Epithelial cell of esophagus (primary cell): Measurements from ENCODE around the gene GULP1.
A peak's percentile ranks its signal among the peaks of the same experiment; 100 is the strongest.
"Not testable (repeated sequence)": the region's sequence is repeated elsewhere in the genome, so short reads cannot be mapped to it uniquely, and the experiment has no call there.

ENCODE experiments used
- DNase-seq: peaks from one replicate; pipeline ENCODE4 v3.0.0; 2010; ENCODE audit warnings: low read depth
- H3K4me3 ChIP-seq: 2 replicates; pipeline ENCODE4 v1.5.1; 2011; ENCODE audit warnings: mild to moderate bottlenecking, low read length, control low read depth
- TF ChIP-seq, protein P1 (sequence below): IDR thresholded peaks from 2 replicates; pipeline ENCODE4 v1.5.1; 2011; ENCODE audit warnings: low read depth, mild to moderate bottlenecking, low read length, control low read depth, inconsistent platforms; ENCODE audit not compliant: insufficient read depth; ENCODE audit errors: missing control alignments

Gene GULP1

DNA sequence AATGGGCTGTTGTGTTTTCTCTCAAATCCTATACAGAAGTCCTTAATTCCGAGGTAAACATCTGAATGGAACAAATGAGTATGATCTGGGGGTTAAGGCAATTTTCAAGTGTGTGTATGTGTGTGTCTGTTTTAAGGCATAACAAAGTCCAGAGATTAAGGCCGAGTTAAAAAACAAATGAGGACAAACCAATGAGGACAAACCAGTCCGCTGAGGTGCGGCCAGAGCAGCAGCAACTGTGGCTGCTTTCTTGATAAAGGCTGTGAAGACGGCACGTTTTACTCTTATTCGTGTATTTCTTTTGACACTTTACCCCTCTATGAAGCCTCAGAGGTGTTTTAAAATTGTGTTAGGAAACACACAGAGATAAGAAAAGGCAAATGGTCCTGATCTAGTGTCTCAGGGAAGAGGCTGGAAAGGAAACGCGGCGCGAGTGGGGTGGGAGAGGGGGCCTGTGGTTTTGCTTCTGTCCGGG lies 495 bp upstream of the GULP1 start:
- DNase-seq = no peak
- TF ChIP-seq, protein P1, sequence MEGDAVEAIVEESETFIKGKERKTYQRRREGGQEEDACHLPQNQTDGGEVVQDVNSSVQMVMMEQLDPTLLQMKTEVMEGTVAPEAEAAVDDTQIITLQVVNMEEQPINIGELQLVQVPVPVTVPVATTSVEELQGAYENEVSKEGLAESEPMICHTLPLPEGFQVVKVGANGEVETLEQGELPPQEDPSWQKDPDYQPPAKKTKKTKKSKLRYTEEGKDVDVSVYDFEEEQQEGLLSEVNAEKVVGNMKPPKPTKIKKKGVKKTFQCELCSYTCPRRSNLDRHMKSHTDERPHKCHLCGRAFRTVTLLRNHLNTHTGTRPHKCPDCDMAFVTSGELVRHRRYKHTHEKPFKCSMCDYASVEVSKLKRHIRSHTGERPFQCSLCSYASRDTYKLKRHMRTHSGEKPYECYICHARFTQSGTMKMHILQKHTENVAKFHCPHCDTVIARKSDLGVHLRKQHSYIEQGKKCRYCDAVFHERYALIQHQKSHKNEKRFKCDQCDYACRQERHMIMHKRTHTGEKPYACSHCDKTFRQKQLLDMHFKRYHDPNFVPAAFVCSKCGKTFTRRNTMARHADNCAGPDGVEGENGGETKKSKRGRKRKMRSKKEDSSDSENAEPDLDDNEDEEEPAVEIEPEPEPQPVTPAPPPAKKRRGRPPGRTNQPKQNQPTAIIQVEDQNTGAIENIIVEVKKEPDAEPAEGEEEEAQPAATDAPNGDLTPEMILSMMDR = no peak
- H3K4me3 ChIP-seq = peak overlapping the region; percentile 64

DNA sequence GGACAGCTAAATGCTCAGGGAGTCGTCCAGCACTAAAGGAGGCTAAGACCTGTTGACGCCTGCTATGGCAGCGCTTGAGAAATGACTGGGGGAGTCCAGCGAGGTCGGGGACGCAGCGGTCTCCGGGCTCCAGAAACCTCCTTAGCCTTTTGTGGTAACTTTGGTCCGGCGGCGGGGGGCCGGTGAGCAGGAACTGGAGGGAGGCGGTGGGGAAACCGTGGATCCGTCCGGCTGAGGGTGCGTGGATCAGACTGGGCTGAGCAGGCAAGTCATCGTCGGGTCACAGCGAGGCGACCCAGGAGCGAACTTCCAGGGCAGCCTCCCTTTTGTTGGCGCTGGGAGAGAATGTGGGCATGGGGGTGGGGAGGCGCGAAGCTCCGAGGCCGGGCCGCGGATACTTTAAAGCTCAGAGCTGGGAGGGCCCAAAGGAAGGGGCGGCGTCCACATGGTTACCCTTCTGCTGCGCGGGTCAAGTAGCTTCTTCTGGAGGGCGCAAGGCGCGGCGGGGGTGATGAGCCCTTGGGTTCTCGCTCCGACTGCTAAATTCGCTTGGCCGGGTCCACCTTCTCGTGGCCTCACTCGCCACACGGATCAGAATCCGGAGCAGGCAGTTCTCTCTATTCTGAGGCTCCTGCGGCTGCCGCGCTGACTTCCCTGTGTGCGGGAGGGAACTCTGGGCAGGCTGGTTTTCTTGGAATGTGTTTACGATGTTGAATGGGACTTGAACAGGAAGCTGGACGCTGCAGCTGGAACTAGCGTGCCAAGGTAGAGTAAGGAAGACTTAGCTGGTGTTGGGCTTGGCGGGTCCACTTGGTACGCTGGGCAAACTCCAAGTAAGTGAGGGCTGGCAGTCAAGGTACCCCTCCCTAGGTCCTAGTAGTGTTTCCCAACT lies 920 bp downstream of the GULP1 start:
- DNase-seq = peak; percentile 73
- peak overlapping the region; percentile 64 for H3K4me3 ChIP-seq
- TF ChIP-seq, protein P1 = no peak

DNA sequence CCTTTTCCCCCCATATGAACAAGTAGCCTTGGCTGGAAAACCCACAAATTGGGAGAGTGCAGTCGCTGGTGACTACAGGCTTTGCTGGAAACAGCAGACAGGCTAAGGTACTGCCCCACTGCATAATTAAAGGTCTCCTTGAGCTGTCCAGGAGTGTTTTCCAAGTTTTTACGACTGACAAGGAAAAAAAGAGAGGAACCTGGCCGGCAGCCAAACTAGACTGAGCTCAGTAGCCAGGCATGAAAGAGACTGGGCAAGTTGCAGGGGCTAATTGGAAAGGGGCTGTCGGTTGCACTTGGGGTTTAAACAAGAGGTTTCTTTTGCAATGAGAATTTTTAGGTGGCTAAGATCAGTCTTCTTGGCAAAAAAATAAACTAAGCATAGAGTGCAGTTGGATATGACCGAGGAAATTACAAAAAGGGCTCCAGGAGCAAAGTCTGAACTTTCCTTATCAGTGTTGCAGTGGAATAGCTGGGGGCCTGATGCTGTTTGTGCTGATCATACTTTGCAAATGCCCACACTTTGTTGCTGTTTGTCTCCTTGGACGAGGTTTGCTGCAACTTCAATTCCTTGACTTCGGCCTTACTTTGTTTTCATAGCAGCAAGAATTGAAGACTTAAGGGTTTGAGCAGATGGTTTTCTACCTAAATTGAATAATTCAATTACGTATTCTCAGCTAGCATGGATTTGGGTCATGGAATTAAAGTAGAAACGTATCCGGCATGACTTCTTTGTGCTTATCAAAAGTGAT lies 2.1 kb downstream of the GULP1 start:
- peak overlapping the region; percentile 12 for H3K4me3 ChIP-seq
- peak; percentile 36 for DNase-seq
- TF ChIP-seq, protein P1 = no peak

DNA sequence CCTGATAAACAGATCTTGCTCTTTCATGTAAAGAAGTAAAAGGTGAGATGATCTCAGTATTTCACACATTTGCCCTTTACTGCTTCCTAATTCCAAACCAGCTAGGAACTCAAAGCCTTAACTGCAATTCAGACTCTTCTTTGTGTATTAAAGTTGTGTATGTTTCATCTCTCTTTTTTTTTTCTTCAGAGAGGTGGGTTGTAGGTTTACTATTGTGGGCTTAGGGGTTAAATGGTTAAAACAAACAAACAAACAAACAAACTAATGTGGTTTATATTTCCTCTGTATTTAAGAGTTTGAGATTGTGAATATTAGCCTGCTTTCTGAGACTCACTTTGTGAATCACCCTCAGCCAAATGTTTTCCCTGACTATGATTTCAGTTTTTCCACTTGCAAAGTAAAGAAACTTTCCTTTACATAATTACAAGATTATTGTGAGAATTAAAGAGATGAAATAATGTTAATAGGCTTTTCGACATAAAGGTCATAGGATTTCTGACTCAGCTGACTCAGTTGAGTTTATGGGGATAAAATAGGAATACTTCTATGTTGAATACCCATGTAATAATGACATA lies 2.8 kb downstream of the GULP1 start:
- H3K4me3 ChIP-seq = no peak overlapping the region
- no peak for DNase-seq
- TF ChIP-seq, protein P1 = no peak

DNA sequence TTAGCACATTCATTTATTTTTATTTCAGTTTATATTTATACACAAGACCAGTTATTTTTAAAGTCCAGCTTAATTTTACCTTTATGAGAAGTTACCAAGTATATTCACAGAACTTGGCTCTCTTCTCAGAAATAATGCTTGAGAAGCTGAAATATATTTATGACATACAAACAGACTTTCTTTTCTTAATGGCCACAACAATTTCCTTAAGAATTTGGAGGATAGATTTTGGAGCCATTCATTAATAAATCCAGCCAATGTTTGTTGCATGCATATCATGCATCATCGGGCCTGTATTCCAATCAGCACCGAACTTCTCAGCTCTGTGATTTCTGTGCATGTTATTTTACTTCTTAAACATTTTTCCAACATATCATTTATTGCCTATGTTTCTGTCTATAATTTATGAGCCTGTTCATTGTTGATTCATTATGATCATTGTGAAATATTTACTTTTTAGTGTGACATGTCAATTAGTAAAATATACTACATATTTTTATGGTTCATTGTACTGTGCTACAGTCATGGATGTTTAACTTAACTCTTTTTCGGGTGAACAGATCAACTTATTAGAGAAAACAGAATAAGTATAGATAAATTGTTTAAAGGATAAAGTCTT lies 3.5 kb downstream of the GULP1 start:
- H3K4me3 ChIP-seq = no peak overlapping the region
- TF ChIP-seq, protein P1 = no peak

DNA sequence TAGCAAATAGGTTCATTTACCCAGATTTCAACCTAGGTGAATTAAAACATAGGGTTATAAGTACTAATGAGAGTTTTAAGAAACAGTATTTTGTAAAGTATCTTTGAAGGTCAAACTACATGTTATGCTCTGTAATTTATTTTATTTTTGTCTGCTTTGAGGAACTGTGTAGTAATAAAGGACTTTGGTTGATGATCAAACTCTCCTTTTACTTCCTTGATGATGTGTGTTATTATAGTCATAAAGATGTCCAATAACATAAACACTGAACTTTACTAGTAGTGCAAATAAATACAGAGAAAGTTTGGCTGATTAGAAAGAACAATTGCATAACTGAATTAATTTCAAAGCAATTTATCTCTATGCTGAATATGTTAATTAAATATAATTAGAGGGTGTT lies 6.3 kb downstream of the GULP1 start:
- TF ChIP-seq, protein P1 = no peak
- no peak overlapping the region for H3K4me3 ChIP-seq
- DNase-seq = no peak

More for the DNA sequence above, 3.5 kb downstream of the GULP1 start:
- no peak for DNase-seq

DNA sequence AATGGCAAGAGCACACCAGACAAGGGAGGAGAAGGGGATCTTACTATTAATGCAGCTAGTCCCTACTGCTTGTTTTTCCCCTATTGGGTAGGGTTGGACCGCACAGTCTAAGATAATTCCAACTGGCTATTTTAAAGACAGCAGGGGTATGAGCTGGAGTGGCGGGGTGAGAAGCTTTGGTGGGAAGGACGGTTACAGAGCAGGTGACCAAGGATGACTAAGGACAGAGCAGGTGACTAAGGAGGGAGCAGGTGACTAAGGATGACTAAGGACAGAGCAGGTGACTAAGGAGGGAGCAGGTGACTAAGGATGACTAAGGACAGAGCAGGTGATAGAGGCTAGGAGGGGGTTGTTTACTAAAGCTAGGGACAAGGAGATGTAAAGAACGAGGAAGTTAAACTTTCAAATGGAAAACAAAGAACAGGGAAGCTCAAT lies 7.3 kb downstream of the GULP1 start:
- H3K4me3 ChIP-seq = not testable (repeated sequence)
- peak; percentile 65 for DNase-seq
